ENCODE results near the gene TEX14.
A peak's percentile ranks its signal among the peaks of the same experiment; 100 is the strongest.
"Not testable (repeated sequence)": the region's sequence is repeated elsewhere in the genome, so short reads cannot be mapped to it uniquely, and the experiment has no call there.

Gene TEX14

DNA sequence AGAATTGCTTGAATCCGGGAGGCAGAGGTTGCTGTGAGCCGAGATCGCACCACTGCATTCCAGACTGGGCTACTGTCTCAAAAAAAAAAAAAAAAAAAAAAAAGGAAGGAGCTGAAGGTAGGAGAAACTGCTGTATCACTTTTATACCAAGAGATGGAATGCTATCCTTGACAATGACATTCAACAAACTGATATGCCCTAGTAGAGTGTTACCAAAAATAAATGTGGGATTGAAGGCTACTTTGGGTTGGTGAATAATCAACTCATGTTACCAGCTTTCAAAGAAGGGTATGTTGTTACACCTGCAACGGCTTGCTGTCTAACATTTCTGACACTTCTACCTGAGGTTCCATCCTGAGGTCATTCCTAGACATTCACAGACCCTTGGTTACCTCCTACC lies 84.9 kb downstream of the TEX14 start:
- no peak for DNase-seq (ENCODE audit: low spot score)

DNA sequence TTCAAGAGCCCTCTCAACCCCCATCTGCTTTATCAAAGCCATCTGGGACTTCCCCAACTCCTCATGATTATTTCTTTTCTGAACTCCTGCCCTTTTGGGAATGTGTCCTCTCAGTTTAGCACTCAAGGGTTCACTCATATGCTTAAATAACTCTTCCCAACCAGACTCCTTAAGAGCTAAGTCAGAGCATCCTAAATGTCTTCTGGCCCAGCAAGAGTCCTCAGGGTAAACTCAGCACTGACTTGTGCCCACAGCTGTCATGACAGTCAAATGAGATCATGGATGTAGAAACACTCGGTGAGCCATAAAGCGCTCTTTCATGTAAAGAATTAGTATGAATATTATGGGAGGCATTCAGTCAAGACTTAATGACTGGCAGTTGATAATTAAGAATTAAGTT lies 85.9 kb downstream of the TEX14 start:
- no peak for DNase-seq (ENCODE audit: low spot score)

DNA sequence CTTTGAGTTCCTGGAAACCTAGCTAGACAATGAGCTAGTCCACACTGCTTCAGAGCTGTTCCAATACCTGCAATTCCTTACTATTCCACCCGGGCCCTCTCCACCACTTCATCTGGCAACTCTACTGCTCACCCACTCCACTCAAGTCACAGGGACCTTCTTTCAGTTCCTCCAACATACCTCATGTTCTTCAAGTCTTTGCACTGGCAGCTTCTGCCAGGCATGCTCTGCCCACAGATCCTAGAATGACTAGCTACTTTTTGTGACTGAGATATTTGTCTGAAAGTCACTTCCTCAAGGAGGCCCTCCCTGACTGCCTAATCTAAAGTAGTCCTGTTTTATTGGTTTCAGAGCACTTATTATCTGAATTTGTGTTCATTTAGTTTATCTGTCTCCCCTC lies 86.4 kb downstream of the TEX14 start:
- no peak for DNase-seq (ENCODE audit: low spot score)

DNA sequence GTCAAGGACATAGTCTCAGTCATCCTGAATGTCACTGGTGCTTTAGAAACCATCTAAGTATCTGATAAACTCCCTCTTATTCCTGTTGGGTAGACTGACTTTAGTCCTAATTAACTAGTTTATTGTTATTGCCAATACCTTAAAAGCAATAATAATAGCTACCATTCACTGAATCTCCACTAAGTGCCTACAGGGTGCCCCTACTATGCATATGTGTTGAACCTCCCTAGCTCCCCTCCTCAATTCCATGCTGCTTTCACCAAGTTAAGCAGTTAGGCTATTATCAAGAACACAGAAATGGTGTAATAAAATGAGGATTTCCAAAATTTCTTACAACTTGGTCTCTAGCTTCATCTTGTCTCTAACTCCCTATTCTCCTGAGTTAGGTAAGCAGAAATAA lies 89.9 kb downstream of the TEX14 start:
- DNase-seq (ENCODE audit: low spot score) = no peak

DNA sequence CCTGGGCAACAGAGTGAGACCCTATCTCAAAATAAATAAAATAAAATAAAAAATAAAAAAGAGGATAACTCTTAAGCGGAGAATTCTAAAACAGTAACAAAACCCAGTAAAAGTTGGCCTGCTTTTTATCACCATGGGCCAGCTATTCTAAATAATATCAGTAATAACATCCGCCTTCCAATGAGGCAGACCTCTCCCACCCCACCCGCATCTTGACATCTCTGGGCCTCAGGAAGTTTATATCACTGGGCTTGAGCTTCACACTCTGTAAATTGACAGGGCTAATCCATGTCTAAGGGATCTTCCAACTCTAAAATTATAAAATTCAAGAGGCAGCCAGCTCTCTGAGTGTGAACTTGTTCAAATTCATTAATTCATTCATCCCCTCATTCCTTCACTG lies 94.5 kb downstream of the TEX14 start:
- no peak for DNase-seq (ENCODE audit: low spot score)

DNA sequence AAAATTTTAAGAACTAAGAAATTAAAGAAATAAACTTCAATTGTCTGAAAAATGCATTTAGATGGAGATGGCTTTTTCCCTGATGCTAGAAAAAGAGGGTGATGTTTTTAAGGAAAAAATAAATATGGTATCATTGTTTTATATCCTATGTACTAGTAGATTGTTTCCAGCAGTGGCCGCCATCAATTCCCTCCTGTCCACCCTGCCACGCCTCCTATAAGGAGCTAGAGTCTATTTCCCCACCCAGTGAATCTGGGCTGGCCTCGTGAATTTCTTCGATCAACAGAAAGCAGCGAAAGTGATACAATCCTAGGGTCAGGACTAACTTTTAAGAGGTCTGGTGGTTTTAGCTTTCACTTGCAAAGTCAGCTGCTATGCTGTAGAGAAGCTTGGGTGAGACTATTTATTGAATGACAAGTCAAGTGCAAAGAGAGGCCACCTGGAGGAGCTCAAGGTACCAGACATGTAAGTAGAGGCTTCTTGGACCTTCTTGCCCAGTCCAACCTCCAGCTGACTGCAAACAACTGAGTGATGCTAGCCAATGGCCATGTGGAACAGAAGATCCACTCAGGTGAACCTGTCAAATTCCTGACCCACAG lies 96.6 kb downstream of the TEX14 start:
- no peak for DNase-seq (ENCODE audit: low spot score)

DNA sequence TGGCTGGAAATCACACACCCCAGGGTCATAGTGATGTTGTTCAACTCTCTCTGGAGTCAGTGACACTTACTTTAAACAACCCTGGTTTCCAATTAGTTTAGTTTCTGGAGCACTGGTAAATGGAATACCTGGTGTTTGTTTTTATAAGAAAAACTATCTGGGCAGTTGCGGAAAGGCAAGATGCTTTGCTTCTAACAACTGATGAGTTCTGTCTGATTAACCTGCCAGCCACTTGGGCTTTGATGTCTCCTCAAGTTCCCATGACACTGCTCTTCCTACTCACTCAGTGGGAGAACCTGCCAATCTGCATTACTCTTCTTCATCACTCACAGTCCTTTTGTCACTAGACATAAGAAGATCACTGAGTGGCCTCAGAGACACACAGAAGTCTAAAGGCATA lies 98.7 kb downstream of the TEX14 start:
- no peak for DNase-seq (ENCODE audit: low spot score)

DNA sequence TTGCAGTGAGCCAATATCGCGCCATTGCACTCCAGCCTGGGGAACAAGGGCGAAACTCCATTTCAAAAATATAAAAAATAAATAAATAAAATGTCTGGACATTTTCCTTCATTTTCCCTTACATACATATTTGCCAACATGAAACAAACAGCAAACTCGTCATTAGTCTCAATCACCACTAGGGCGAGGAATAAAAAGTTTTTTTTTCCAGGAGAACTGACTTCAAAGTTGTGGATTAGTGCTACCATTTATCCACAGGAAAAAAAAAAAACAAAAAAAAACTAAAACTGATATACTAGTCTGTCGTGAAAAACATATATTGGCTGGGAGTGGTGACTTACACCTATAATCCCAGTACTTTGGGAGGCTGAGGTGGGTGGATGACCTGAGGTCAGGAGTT lies 100.4 kb downstream of the TEX14 start:
- DNase-seq (ENCODE audit: low spot score) = no peak

DNA sequence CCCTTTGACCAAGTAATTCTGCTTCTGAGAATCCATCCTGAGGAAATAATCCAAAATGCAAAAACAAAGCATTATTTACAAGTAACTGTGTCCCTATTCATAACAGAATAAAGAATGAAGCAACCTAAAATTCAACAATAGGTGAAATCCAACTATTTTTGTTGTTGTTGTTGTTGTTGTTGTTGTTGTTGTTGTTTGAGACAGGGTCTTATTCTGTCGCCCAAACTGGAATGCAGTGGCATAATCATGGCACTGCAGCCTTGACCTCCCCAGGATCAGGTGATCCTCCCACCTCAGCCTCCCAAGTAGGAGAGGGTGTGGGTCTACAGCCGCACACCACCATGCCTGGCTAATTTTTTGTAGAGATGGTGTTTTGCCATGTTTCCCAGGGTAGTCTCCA lies 101.5 kb downstream of the TEX14 start:
- no peak for DNase-seq (ENCODE audit: low spot score)

DNA sequence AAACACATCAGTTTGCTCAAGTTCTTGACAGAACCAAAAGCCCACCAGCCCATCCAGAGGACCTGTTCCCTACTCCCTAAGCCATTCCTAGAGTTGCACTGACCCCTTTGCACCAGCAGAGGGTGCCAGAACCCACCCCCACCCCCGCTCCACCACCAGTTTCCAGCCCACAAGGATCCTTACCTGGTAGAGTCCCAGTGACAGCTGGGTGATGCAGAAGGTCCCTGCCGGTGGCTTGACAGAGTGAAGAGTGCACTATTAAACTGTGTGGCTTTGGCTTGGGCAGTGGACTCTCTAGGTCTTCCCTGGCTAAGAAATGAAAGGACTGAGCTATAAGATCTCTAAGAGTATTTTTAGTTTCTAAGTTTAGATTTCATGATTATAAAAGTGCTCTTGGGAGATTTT lies 104.1 kb downstream of the TEX14 start:
- DNase-seq (ENCODE audit: low spot score) = peak; percentile 68

DNA sequence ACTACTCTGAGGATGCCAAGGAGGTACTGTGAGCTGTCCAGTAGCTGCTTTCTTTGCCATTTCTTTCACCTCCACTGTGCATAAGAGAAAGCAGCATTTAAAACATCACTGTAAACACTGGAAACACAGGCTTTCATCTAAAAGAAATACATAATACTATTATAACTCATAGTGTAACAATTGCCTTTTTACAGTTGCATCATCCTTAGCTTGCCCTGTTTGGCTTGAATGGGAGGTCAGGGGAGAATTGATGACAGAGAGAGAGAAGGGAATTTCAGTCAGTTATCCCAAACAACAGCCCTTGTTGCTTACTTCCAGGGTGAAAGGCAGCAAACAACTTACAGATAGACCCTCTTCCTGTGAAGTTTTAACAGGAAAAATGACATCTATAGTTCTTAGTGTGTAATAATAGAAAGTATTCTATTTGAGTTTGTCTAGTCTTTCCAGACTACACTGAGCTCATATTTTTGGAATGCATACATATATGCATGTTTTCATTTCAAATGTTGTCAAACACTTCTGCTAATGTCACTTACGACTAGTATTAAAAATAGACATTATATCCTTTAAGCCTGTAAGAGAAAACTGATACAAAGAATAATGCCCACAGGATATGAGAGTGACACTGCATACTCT lies 105.7 kb downstream of the TEX14 start:
- no peak for DNase-seq (ENCODE audit: low spot score)

DNA sequence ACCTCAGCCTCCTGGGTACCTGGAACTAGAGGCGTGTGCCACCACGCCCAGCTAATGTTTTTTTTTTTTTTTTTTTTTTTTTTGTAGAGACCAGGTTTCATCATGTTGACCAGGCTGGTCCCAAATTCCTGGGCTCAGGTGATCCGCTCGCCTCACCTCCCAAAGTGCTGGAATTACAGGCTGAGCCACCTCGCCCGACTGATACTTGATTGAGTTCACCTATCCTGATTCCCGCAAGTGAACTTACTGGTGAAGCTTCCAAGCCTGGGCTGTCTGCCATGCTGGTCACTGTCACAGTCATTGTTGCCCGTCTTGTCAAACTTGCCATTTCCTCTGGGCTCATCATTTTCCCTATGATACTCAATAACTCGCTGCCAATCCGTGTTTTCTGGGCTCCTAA lies 106.3 kb downstream of the TEX14 start:
- no peak for DNase-seq (ENCODE audit: low spot score)

DNA sequence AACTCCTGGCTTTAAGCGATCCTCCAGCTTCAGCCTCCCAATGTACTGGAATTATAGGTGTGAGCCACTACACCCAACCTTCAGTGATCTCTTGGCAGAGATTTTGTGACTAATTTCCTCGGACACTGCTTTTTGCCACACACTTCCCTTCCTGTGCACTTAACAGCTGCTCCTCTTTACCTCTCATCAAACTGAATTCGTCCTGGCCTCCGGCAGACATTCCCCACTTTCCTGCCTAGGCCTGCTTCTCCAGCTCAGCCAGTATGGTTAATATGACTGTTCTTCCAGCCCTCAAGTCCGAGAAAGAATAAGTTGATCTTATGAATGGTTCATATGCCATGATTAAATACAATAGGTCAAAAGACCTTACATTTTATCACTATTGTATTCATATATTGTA lies 108.4 kb downstream of the TEX14 start:
- DNase-seq (ENCODE audit: low spot score) = no peak

DNA sequence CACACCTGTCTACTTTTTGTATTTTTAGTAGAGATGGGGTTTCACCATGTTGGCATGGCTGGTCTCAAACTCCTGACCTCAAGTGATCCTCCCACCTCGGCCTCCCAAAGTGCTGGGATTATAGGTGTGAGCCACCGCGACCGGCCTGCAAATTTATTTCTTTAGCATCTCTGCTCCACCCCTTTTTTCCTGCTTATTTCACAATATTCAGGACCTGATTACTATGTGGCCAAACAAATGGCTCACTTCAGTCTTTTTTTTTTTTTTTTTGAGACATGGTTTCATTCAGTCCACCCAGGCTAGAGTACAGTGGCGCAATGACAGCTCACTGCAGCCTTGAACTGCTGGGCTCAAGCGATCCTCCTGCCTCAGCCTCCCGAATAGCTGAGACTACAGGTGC lies 109.1 kb downstream of the TEX14 start:
- DNase-seq (ENCODE audit: low spot score) = not testable (repeated sequence)

DNA sequence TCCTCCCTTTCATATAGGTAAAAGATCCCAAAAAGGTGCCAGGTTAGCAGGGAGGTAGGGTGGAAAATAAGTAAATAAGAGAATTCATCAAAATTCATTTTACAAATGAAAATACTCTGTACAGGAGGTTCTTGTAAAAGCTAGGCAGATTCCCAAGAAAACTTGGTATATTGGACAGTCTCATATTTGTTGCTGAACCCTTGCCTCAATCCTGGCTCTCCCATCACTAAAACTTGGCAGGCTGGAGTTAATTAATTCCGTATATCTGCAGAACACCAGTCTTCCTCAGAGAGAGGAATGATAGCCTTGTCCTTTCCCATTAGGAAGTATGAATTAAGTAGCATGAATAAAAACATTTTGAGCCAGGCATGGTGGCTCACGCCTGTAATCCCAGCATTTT lies 111.2 kb downstream of the TEX14 start:
- no peak for DNase-seq (ENCODE audit: low spot score)

DNA sequence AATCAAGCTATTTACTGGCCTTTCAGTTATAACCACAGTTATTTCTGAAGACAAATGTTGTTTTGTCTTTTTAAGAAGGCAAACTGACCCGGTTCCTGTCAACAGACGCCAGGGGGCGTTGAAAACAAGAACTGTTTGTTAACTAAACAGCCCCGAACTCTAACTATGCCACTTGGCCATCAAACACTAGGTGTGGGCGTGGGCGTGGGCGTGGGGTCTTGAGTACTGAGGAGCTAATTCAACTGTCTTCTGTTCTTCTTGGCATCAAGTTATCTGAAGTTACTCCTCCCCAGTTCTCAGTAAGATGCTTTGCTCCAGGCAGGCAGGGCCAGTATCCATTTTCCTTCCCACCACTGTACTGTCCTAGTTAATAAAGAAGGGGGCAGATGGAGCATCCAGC lies 114.1 kb downstream of the TEX14 start:
- DNase-seq (ENCODE audit: low spot score) = no peak

DNA sequence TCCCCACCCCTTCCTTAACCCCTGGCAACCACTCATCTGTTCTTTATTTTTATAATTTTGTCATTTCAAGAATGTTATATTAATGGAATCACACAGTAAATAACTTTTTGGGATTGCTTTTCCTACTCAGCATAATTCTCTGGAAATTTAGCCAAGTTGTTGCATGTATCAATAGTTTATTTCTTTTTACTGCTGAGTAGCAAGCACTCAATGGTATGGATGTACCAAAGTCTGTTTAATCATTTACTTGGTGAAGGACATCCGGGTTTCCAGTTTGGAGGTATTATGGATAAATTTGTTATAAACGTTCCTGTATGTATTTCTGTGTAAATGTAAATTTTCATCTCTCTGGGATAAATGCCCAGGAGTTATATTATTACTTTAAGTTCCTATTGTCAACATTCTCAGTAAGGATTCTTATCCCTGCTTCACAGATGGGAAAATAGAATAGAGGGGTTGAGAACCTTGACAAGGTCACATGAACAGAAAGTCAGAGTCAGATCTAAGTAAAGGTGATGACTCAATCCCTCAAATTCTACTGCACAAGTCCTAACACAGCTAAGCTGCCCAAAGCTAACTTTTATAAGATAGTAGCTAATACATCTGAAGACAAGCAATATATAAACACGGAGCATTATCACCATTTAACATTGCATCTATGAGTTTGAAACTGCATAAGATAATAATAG lies 115.0 kb downstream of the TEX14 start:
- DNase-seq (ENCODE audit: low spot score) = no peak

DNA sequence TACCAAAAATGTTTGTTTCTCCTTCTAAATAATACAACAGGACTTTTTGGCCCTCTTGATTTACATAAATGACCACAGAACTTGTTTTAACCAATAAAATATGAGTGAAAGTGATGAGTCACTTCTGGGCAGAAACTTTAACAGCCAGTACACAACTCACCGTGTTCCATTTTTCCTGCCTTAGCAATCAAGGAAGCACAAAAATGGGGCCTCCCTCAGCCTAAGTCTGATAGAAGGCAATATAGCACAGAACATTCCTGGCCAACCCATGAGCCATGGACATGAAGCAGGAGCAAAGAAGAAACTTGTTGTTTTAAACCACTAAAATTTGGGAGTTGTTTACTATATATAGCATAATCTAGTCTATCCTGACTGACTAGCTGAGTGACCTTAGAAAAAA lies 116.3 kb downstream of the TEX14 start:
- DNase-seq (ENCODE audit: low spot score) = no peak

DNA sequence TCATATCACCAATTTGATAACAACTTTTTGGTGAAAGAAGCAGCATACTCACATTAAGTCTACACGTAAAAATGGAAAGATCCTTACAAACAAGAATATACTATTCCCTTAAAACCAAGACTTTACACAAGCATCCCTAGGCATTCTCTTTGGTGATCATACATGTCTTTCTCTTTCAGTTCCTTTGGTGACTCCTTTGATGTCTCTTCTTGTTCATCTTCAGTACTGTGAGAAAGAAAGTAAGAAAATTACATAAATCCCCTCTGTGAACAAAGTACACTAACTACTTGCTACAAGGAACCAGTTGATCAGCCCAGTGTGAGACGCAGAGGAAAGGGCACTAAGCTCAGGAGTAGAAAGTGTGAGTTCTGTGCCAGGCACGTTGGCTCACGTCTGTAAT lies 117.8 kb downstream of the TEX14 start:
- DNase-seq (ENCODE audit: low spot score) = no peak

DNA sequence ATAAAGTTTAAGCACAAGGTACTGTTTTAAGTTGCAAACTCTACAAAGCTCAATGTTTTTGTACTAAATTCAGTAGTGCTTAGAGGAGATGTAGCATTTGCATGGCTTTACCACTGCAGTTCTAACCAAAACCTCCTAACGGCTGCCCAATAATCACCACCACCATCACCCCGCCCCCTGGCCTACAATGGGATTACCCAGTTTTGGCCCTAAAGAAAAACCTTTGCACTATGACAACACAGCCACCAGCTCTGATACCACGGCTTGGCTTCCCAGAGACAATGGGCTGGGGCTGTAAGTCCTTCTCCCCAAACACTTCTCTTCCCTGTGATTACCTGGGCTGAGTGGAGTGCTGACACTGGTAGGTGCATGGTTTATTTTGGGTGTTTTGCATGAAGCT lies 119.0 kb downstream of the TEX14 start:
- no peak for DNase-seq (ENCODE audit: low spot score)

DNA sequence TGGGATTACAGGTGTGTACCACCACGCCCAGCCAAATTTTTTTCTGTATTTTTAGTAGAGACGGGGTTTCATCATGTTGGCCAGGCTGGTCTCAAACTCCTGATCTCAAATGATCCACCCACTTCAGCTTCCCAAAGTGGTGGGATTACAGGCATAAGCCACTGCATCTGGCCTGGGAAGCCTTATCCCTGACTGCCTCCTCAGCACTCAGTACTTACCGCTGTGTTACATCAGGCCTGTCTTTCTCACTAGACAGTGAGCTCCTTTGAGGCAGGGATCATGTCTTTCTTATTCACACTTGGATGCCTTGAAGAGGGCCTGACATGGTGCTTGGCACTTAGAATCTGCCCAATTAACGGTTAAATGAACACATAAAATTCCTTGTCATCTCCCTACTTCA lies 121.1 kb downstream of the TEX14 start:
- DNase-seq (ENCODE audit: low spot score) = no peak

DNA sequence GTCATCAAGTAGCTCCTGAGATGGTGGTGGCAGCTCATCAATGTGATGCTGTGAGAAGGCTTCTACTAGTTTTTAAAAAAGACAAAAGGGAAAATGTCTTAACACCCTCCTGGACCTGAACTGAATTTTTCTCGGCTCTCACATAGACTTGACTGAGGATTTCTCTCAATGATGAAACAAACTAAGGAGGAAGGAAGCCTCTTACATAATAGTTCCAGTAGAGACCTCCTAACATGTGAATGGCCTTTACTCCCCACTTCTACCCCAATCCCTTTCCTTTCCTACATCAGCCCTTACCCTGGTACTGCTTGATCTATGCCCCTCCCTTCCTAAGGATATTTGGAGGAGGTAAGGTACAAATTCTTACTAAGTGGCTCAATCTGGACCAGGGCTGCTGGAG lies 122.6 kb downstream of the TEX14 start:
- DNase-seq (ENCODE audit: low spot score) = no peak

DNA sequence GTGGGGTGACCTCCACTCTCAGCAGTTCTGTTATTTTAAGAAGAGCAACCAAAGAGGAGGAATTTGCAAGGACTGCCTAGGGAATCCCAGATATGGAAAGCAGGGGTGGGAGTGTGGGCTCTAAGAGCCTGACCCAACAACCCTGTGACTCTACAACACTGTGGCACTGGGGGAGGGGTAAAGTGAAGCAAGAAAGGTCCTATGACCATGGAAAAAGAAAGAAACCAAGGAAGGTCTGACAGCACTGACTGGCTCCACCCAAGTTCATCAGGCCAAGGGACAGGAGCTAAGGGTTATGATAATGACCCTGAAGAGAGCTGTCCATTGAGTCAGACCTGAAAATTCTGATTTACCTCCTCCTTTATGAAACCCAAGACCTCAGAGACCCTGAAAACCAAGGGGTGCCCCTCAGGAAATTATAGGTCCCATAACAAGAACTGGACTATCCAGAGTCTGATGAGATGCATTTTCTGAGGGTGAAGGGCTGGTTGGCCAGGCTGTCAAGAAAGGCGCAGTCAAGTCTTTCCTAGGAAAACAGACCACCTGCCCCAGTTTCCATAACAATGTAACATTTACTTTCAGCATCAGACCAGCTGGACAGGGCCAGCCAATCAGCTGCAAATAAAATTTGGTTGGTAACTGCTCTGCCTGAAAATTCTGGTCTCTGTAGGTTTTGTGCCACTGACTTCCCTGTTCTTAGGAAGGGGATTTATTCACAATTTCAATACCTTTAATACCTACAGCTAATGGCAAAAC lies 123.6 kb downstream of the TEX14 start:
- no peak for DNase-seq (ENCODE audit: low spot score)

All from left forelimb (tissue), 1 donor.